PC-9 (cell line): Measurements from ENCODE around the gene PUM1.

Source experiments
- EZH2 ChIP-seq: fragments of 200-600 bp; sonication (generic); IDR thresholded peaks from 2 replicates; pipeline ENCODE4 v1.8.0; 2017; ENCODE audit warnings: antibody characterized with exemption, low read depth
- TF ChIP-seq, protein P1 (sequence below): fragments of 200-600 bp; sonication (generic); conservative IDR thresholded peaks from 2 replicates; pipeline ENCODE4 v1.6.1; 2017; ENCODE audit warnings: mixed run types, antibody characterized with exemption, mild to moderate bottlenecking, moderate library complexity

DNA sequence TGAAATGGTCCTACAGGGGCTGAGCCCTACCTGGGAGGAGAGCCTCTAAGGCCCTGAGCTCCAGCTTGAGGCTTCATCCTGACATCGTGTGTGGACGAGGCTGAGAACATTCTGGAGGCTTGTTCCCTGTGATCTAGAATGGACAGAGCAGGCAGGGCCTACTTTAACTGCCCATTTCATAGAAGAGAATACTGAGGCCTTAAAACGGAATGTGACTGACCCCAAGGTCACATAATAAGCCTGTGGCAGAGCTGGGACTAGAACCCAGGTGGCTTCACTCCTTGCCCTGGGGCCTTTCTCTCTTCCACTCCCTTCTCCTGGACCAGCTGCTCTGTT, 151.0 kb downstream of the PUM1 start:
- TF ChIP-seq, protein P1, sequence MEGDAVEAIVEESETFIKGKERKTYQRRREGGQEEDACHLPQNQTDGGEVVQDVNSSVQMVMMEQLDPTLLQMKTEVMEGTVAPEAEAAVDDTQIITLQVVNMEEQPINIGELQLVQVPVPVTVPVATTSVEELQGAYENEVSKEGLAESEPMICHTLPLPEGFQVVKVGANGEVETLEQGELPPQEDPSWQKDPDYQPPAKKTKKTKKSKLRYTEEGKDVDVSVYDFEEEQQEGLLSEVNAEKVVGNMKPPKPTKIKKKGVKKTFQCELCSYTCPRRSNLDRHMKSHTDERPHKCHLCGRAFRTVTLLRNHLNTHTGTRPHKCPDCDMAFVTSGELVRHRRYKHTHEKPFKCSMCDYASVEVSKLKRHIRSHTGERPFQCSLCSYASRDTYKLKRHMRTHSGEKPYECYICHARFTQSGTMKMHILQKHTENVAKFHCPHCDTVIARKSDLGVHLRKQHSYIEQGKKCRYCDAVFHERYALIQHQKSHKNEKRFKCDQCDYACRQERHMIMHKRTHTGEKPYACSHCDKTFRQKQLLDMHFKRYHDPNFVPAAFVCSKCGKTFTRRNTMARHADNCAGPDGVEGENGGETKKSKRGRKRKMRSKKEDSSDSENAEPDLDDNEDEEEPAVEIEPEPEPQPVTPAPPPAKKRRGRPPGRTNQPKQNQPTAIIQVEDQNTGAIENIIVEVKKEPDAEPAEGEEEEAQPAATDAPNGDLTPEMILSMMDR: no peak
- TF ChIP-seq EZH2: no peak
